ENCODE measurements around the gene PFN1. TPM values are rescaled to one million over a fixed set of nuclear protein-coding genes. Genes with fewer than 3 reads are reported as not detected.

The PFN1 gene
- total and polyA plus RNA-seq, 10 of the 15 experiments (the other 5 are each of a cell fraction or from before 2014, with no cell fraction given): 154 to 3,892 (median 1,918) TPM

- TF ChIP-seq, protein P1, sequence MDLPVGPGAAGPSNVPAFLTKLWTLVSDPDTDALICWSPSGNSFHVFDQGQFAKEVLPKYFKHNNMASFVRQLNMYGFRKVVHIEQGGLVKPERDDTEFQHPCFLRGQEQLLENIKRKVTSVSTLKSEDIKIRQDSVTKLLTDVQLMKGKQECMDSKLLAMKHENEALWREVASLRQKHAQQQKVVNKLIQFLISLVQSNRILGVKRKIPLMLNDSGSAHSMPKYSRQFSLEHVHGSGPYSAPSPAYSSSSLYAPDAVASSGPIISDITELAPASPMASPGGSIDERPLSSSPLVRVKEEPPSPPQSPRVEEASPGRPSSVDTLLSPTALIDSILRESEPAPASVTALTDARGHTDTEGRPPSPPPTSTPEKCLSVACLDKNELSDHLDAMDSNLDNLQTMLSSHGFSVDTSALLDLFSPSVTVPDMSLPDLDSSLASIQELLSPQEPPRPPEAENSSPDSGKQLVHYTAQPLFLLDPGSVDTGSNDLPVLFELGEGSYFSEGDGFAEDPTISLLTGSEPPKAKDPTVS (IDR thresholded peaks at IDR 0.05; ENCODE audit: low read depth, low read length): no peak; the same call in 1 of the 2 replicates
- no peak for TF ChIP-seq CTCF (IDR thresholded peaks at IDR 0.05 in 2 of 3, conservative IDR thresholded peaks at IDR 0.05 in 1 of 3; ENCODE audit: control insufficient read depth in 2 of 3, extremely low read depth in 1 of 3, insufficient read depth in 1 of 3, low read depth in 3 of 3, low read length in 3 of 3)
- TF ChIP-seq, protein P2, sequence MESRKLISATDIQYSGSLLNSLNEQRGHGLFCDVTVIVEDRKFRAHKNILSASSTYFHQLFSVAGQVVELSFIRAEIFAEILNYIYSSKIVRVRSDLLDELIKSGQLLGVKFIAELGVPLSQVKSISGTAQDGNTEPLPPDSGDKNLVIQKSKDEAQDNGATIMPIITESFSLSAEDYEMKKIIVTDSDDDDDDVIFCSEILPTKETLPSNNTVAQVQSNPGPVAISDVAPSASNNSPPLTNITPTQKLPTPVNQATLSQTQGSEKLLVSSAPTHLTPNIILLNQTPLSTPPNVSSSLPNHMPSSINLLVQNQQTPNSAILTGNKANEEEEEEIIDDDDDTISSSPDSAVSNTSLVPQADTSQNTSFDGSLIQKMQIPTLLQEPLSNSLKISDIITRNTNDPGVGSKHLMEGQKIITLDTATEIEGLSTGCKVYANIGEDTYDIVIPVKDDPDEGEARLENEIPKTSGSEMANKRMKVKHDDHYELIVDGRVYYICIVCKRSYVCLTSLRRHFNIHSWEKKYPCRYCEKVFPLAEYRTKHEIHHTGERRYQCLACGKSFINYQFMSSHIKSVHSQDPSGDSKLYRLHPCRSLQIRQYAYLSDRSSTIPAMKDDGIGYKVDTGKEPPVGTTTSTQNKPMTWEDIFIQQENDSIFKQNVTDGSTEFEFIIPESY (IDR thresholded peaks at IDR 0.05): no peak
- TF ChIP-seq POU2F2 (IDR thresholded peaks at IDR 0.05; ENCODE audit: borderline replicate concordance, low read depth, low read length): peak; percentile 57; the same call in 1 of the 3 replicates
- no peak for TF ChIP-seq ZNF384 (IDR thresholded peaks at IDR 0.05; ENCODE audit: borderline replicate concordance, low read depth, low read length)
- TF ChIP-seq CHD1 (IDR thresholded peaks at IDR 0.05; ENCODE audit: low read depth, low read length): no peak
- TF ChIP-seq RB1 (IDR thresholded peaks at IDR 0.05; ENCODE audit: borderline replicate concordance): peak; percentile 70; the same call in 1 of the 2 replicates
- no peak for TF ChIP-seq TARDBP (IDR thresholded peaks at IDR 0.05; ENCODE audit: borderline replicate concordance)
- TF ChIP-seq, protein P3, sequence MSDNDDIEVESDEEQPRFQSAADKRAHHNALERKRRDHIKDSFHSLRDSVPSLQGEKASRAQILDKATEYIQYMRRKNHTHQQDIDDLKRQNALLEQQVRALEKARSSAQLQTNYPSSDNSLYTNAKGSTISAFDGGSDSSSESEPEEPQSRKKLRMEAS (IDR thresholded peaks at IDR 0.05; ENCODE audit: low read depth, low read length): no peak; the same call in none of the 2 replicates
- TF ChIP-seq RELA (IDR thresholded peaks at IDR 0.05; ENCODE audit: borderline replicate concordance, partially characterized antibody): no peak
- TF ChIP-seq REST (IDR thresholded peaks at IDR 0.05; ENCODE audit: low read depth, low read length): no peak
- peak; percentile 19 to 54; a peak in 3 of 4 replicates for TF ChIP-seq BHLHE40 (IDR thresholded peaks at IDR 0.05; ENCODE audit: borderline replicate concordance in 1 of 2, low read depth in 2 of 2, low read length in 1 of 2)
- TF ChIP-seq USF2 (IDR thresholded peaks at IDR 0.05; ENCODE audit: borderline replicate concordance, low read depth, low read length): no peak
- no peak for TF ChIP-seq ZNF274 (IDR thresholded peaks at IDR 0.05; ENCODE audit: insufficient read depth, insufficient read length)
- TF ChIP-seq SIN3A (IDR thresholded peaks at IDR 0.05; ENCODE audit: low read depth, low read length): peak; percentile 89; the same call in 1 of the 2 replicates
Measured at GRCh38 chr17:4967539-4968485, 19.5 kb upstream of the PFN1 start, which contains the start of gene SPAG7 (continued).

All from GM12878 (cell line).